HG02678 (cell line): ENCODE results near the gene KRT12.

ENCODE experiments used
- ATAC-seq: cut with Tn5 transposase; IDR thresholded peaks from one replicate; pipeline ENCODE4 v1.9.1; 2021; ENCODE audit warnings: mild to moderate bottlenecking, moderate library complexity; ENCODE audit not compliant: unreplicated experiment

The KRT12 gene

DNA sequence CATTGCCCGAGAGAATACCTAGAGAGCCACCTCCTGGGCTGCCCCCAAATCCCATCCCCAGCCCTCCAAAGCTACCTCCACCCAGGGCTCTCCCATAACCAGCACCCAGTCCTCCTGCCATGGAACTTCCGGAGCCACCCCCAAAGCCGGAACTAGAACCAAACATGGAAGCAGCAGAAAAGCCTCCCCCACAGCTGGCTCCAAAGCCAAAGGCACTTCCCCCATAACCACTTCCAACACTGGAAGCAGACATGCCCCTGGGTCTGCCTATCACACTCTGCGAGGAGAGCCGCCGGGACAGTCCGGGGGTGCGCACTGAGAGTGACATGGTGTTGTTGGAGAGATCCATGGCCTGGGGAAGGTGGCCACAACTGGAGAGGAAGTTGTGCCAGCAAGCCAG is at the start of gene KRT12:
TSS of gene KRT12 (minus strand) at position 386 of the 400 bp plus-strand sequence. CDS start at position 349, 37 bp downstream.
- no peak for ATAC-seq

DNA sequence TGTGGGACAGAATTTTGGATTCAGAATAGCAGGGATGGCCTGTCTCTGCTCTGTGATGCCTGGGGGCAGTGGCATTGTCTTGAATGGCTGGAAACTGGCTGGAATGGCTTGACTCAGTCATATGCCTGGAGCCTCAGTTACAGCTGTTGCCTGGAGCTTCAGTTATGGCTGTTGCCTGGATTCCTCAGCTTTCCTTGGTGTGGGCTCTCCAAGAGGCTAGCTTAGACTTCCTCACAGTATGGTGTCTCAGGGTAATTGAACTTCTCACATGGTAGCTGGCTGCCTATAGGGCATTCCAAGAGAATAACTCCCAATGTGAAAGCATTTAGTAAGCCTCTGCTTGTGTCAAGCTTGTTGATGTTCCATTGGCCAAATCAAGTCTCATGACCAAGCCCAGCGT is 49.3 kb upstream of the KRT12 start:
- ATAC-seq, result no peak

DNA sequence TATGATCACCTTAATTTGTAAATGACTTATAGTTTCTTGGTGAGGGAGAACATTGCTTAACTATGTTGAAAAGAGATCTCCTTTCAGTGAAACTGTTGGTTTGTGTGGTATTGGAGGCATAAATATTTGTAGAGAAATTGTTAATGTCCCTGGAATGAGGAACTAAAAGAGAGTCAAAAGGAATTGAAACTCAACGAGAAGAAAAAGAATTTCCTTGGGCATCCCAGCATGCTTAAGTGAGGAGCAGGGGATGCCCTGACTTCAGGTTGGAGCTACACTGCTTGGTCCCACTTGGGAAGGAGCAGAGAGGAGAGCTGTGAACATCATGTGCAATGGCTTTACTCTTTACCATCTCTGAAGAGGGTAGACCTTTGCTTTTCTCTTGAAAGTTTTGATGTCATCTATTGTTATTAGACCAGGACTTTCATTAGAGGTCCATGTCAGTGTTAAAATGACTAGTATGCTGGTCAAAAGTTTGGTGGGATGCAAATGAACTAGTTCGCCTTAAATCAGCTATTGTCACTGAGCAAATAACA is 48.8 kb upstream of the KRT12 start:
- no peak for ATAC-seq

DNA sequence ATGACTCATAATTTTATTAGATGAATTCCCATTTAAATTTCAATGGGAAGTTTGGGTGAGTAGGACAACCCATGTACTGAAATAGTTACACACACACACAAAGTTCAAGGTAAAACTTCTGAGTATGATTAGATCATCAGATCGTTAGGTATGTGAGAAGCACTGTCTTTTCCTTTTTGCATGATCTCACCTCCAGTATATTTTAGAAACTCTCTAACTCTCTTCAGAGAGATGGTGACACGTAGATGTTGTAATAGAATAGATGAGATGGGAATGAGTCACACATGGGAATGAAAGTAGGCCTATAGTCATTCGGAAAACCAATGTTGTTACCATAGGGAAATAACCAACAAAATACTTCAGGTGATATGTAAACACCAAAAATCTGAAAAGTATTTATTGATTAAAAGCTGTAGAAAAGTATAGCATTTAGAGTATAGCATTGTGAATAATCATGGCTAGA is 48.2 kb upstream of the KRT12 start:
- ATAC-seq, result no peak

DNA sequence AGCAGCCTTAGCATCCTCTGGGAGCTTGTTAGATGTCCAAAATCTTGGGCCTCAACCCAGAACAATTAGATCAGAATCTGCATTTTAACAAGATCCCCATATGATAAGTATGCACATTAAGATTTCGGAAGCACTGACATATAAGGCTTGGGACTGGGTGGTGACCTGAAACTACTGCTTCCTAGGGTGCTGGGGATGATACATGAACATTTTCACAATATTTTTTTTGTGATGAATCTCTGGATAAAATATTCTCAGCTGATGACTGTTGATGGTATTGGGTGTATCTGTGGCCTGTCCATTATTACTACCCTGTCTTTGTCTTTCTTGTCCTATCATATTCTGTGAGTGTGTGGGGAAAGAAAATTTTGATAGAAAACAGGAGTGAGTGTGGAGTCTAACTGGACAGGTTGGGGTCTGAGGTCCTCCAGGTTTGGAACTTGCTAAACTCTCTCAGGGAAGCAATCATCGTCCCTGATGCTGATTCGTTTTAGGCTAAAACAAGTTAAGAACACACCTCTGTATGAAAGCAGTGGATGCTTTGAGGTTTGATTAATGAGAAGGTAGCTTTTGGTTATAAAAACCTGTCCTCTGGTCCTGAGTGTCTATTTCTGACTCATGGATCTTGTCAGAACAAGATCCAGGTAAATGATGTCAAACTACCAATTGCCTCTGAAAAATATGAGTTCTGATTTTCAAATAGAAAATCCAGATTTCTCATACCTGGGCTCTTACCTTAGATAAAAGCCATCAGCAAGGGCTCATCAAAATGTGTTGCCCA is 47.2 kb upstream of the KRT12 start:
- ATAC-seq, result no peak

DNA sequence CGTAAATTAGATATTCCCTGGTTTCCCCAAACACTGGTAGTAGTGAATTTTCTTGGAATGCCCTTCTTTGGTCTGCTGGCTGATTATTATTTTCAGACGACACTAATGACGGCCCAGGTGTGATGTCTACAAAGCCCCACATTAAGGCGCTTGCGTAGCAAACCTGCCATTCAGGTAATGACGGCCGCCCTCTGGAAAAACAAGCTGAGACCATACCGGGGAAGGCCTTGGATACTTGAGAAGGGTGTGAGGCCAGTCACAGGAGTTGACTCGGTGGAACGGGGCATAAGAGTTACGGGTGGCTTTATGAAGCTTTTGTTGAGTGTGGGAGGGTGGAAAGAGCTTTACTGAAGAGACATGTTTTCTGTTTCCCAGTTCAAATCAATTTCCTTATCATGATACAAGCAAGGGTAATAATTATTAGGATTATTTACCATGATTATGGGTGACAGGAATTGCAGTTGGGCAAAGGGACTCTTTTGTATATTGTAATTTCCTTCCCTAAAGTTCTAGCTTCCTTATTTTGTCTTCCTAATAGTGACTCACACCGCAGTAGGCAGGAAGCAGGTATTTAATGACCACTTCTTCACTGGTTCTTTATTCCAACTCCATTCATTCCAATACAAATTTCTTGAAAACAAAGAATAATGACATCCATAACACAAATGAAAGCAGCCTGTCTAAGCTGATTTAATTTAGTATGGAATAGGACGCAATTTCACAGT is 45.6 kb upstream of the KRT12 start:
- ATAC-seq, result no peak

DNA sequence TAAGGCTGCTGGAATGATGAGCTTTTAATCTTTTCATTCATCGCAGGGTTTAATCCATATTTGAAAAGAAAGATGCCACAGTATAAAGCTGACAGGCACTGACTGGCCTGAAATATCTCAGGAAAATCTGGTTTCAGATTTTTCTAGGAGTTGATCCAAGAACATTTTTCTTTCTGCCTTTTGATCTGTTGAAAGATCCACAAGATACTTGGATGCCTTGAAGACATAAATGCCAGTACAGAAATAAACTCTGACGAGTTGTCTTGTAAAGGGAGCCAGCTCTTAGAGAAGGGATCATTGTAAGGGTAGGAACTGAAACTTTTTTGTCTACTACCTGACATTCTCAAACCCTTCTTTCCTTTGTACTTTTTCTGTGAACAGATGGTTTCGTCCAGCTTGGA is 43.4 kb upstream of the KRT12 start:
- ATAC-seq, result no peak

DNA sequence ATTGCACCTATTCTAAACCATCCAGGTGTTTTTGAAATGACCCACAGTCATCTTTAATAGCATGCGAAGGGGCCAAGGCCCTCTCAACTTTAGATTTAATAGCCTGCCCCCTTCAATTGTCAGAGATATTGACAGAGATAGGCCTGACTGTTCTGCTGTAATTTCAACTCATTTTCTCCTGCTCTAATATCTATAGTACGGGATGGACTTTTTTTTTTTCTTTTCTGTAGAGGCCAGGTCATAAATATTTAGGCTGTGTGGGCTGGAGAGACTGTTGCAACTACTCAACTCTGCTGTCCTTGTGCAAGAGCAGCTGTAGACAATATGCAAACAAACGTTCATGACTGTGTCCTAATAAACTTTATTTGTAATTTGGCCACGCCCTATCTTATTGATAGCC is 42.7 kb upstream of the KRT12 start:
- no peak for ATAC-seq

DNA sequence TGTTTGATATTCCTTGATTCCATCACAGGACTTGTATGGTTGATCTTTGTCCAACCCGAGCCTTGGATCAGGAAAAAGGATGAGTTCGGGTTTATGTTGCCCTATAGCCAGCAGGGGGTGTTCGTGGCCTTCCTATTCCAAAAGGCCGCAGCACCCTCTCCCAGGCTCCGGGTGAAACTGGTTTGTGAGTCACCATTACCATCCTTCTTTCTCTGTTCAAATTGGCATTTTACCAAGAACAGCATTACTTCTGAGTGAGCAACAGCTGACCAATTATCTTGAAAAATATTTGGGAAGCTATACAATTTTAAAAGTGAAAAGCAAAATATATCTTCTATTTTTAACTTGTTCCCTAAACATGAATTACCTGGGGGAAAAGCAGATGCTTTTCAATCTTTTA is 42.3 kb upstream of the KRT12 start:
- ATAC-seq, result no peak

DNA sequence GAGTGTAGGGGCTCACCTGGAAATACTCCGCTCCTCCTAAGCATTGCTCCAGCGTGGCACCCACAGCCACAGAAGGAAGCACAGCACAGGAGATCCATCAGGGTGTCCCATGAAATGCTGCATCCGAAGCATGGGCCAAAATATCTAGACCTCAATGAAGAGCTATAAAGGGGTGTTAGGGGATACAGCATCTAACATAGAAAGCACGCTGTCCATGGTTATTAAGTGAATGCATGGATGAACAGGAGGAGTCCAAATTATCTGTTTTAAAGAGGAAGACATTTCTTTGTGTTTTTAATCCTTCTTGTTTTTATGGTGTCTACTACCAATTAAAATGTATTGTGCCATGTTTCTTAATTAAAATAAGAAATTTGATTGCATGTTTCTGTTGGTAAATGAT is 39.6 kb upstream of the KRT12 start:
- ATAC-seq, result no peak

DNA sequence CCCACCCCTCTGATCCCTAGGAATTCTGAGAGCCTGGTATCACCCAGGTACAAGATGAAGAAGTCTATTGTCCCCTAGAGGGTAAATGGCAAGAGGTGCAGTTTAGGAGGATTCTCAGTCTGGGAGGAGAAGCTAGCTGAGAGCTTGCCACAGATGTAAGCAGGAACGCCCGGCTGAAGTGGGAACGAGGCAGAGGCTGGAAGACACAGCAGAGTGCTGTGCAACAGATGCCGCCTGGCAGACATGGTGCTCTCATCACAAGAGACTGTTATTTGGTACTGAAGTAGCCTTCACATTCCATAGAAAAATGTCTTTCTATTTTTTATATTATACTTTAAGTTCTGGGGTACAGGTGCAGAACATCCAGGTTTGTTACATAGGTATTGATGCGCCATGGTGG is 38.3 kb upstream of the KRT12 start:
- ATAC-seq, result no peak

DNA sequence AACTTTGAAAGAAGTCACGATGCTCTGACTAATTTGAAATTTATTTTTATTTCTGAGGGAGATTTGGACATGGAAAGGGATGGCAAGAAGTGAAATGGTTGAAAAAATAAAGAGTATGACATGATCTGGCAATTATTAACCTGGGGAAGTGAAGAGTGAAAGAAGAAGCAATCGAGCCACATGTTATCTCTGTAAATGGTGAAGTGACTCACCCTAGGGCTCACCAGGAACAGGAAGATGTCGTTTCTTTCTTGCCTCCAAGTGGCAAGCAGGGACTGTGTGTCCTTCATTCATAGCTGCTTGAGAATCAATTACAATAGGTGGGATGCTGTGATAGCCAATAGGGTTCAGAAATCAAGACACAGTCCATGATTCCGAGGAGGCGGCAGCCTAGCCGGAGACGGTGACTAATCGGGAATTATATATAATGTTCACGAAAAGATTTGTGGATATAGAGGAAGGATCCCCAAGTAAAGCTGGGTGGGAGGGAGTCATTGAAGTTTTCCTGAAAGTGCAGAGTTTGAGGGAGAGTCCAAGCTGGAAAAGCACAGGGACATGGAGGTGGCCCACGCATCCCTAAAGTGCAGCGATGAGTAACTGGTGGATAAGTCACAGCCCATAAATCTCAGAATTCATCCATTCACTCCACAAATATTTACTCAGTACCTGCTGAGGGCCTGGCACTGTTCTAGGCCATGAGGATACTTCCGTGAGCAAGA is 36.3 kb upstream of the KRT12 start:
- no peak for ATAC-seq

DNA sequence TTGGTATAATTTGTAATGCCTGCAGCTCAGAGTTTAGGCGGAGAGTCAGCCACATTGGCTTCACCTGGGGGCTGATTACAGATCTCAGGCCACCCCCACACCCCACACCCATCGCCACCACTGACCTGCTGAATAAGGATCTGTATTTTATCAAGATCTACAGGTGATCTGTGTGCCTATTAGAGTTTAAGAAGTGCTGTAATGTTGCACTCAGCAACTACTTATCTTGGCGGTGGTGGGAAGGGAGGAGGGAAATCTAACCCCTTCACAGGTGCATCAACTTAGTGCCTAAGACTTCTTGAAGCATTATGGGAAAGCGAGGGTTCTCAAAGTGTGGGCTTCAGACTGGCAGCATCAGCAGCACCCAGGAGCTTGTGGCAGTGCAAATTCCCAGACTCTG is 35.5 kb upstream of the KRT12 start:
- ATAC-seq, result no peak

DNA sequence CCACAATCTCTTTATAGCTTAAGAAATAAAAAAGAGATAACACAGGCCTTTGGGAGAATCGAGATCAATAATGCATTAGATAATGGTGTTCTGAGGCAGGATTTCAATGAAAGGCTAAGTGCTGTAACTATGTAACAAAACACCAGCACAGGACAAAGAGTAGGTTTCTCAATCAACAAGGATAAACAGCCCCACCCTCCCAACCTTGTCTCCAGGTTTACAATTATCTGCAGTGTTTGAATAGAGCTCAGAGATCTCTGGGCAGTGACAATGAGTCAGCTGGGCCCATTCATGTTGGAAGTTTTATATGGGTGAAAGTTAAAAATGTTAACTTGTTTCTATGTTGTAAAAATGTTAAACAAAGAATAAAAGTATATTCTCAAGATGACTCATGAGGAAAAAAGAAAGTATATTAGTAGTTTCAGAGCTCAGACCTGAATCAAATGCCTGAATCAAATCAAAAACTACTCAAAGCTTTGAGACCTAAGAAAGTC is 35.0 kb upstream of the KRT12 start:
- no peak for ATAC-seq

DNA sequence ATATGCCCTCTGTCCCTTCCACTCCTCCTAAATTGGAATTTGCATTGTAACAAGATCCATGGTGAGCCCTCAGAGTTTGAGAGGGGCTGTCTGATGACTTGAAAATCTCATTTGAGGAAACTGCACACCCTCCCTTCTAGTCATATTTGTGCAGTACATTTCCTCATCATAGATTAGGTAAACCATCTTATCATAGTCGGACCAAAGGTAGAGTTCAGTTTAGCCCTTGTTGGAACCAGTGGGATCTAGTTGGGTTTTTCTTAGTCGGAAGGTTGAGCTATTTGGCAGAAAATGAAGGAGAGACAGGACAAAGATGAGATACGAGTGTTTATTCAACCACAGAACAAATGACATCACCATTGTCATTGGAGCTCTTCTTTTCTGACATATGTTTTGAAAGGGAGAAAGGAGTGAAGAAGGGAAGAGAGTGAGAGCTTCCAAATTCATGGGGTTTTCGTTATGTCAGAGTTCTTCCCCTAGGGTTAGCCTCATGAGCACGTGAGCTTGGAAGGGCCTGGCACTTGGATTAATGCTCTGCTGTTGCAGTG is 33.9 kb upstream of the KRT12 start:
- no peak for ATAC-seq

DNA sequence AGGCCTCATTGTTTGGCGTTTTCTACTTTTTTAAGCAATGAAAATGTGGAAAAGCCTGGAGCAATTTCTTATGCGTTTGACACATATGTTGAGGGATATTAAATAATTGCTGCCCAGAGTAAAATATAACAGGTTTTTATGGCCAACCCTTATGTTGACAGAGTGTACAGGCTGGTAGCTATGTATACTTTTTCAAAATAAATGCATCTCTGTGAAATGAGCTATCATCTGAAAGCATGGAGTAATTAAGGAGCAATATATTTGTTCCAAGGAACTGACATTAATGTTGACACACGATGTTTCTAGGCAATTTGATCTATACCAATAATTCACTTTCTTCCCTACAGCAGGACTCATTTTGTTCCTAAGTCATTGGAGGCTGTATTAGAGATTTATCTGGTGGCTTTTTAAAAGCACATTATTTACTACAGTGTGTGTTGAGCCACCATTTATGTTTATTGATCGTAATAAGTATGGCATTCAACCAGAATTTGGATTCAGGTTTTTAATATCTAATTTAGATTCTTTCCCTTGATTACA is 30.0 kb upstream of the KRT12 start:
- ATAC-seq, result no peak

DNA sequence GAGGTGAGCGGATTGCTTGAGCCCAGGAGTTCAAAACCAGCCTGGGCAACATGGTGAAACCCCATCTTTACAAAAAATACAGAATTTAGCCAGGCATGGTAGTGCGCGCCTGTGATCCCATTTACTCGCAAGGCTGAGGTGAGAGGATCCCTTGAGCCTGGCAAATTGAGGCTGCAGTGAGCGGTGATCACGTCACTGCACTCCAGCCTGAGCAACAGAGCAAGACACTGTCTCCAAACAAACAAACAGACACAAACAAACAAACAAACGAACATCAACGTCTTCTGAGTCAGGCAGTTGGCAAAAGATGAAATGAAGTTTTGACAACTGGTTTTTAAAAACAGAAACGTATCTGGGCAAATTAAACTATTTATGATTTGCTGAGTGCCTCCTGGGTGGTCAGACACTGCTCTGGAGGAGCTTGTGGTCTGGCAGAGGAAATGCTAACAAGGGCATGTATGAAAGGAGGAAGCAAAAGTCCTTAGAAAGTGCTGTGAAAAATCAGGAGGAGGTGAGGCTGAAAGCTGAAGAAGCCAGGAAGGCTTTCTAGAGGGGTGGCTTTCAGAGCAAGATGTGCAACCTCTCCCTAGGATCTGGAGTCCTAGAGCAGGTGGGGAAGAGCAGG is 28.2 kb upstream of the KRT12 start:
- ATAC-seq, result no peak

DNA sequence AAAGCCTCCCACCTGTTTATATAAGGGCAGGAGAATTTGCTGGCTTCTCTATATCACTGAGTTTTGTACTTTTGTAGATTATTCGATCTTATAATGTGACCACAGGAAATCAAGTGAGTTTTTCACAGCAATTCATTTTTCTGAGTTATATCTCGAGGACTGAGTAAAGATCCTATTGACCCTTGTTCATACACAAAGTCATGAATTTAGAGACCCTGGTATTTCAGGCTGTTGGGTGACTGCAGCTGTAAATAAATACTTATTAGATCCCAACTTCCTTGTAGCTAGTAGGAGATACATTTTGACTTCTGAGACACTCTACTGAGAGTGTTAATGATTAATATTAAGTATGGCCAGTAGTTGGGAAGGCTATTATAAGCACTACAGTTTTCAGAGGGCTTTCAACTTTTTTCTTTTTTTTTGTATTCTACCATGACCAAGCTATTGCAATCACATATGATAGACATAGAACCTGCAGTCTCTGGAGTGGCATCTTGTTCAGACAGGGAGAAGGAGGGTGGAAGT is 21.2 kb upstream of the KRT12 start:
- ATAC-seq, result no peak

DNA sequence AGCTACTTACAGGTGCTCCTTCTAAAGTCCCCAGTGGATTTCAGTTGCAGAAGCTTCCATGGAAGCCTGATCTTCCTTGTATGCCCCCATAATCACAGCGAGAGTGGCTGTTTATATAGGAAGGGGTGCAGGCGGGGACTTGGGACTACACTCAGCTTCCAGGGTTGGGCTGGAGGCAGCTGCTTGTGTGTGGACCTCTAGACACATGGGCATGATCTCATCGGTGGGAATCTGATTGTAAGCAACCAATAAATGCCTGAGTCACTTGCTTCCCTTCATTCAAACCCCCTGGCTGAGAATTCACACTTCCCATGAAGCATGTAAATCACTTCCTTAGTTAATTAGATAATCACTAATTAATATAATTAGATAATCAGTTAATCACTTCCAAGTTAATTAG is 19.1 kb upstream of the KRT12 start:
- ATAC-seq, result no peak
